Tibial nerve (tissue), 4 donors: ENCODE results near the gene RBM34. TPM values are rescaled to one million over a fixed set of nuclear protein-coding genes. Genes with fewer than 3 reads are reported as not detected.

ENCODE experiments used
- DNase-seq, 2 donors: peaks; one replicate each; pipeline ENCODE4 v3.0.0-alpha.2; 2019; ENCODE audit warnings: low spot score in 2 of 2
- H3K27ac ChIP-seq, 4 donors: fragments of 200-600 bp; sonication (generic) in 3 of 4; one replicate each; pipeline ENCODE4 v1.5.1; 2017 to 2019; ENCODE audit warnings: mild to moderate bottlenecking in 1 of 4
- H3K27me3 ChIP-seq, 2 donors: fragments of 200-600 bp; sonication (generic) in 1 of 2; one replicate each; pipeline versions ENCODE4 v1.5.1 to v1.6.0; 2017 to 2019
- H3K36me3 ChIP-seq, 3 donors: fragments of 200-600 bp; sonication (generic); one replicate each; pipeline ENCODE4 v1.5.1; 2018 to 2019
- H3K4me1 ChIP-seq, 4 donors: fragments of 200-600 bp; sonication (generic) in 3 of 4; one replicate each; pipeline ENCODE4 v1.5.1; 2017 to 2019
- H3K4me3 ChIP-seq, 4 donors: fragments of 200-600 bp; sonication (generic) in 3 of 4; one replicate each; pipeline ENCODE4 v1.5.1; 2017 to 2019; ENCODE audit warnings: mild to moderate bottlenecking in 1 of 4, moderate library complexity in 1 of 4
- H3K9me3 ChIP-seq, 4 donors: fragments of 200-600 bp; sonication (generic) in 3 of 4; one replicate each; pipeline ENCODE4 v1.5.1; 2017 to 2019
- CTCF ChIP-seq, 5 experiments: fragments of 200-600 bp in 3 of 5; fragments of 450-650 bp in 2 of 5; sonication (generic) in 3 of 5; IDR thresholded peaks; one replicate each; pipeline ENCODE4 v1.5.1; 2016 to 2019; ENCODE audit warnings: antibody characterized with exemption in 5 of 5, mild to moderate bottlenecking in 3 of 5, moderate library complexity in 2 of 5
- EP300 ChIP-seq, 2 donors: sonication (generic); formaldehyde crosslinking; IDR thresholded peaks; one replicate each; pipeline ENCODE4 v1.6.1; 2017; ENCODE audit warnings: antibody characterized with exemption in 2 of 2, mild to moderate bottlenecking in 1 of 2
- POLR2A ChIP-seq, 2 donors: fragments of 450-650 bp; IDR thresholded peaks; one replicate each; pipeline ENCODE4 v1.6.1; 2017; ENCODE audit warnings: antibody characterized with exemption in 2 of 2, mild to moderate bottlenecking in 2 of 2, moderate library complexity in 2 of 2
- WGBS, 2 donors: methylation state at CpG; one replicate each; pipeline ENCODE4 v1.1.5; 2018; 5-methylcytosine and 5-hydroxymethylcytosine counted together
- total RNA-seq, 4 donors: library from RNA; depleted of rRNA; stranded (reverse); fragments of >200 nt; gene quantifications; one replicate each; pipeline ENCODE4 v1.1.0, GENCODE V29; 2016

RBM34 gene
- total RNA-seq, 4 donors from 2014 or later: 47.4 to 92.5 (median 51.2) TPM

- Histone ChIP-seq H3K36me3 (peaks cover 0 to 100% (median 35%) of the 10 kb centered on the region in 3 donors), H3K27me3 (no peaks in the 10 kb centered on the region), H3K4me1 (no peaks in the 10 kb centered on the region), H3K9me3 (no peaks in the 10 kb centered on the region), H3K27ac (no peak overlapping the region), H3K4me3 (no peak overlapping the region)
- 92 to 98% methylated on average over 4 of the region's 4 CpGs for WGBS, 2 donors
- DNase-seq: no peak
- TF ChIP-seq POLR2A (IDR thresholded peaks at IDR 0.05): no peak
- TF ChIP-seq EP300 (IDR thresholded peaks at IDR 0.05): no peak
- TF ChIP-seq CTCF (IDR thresholded peaks at IDR 0.05): no peak
These were observed 13.8 kb downstream of the RBM34 start for GRCh38 chr1:235147269-235147668.

GRCh38 chr1:235145639-235146038 lies 15.4 kb downstream of the RBM34 start:
- no peak for DNase-seq
- peaks cover 0 to 100% (median 27%) of the 10 kb centered on the region in 3 donors for H3K36me3 ChIP-seq
- H3K9me3 ChIP-seq: no peaks in the 10 kb centered on the region
- H3K4me1 ChIP-seq: no peaks in the 10 kb centered on the region
- no peaks in the 10 kb centered on the region for H3K27me3 ChIP-seq
- no peak overlapping the region for H3K4me3 ChIP-seq
- TF ChIP-seq EP300 (IDR thresholded peaks at IDR 0.05) (no peak), CTCF (IDR thresholded peaks at IDR 0.05) (no peak), POLR2A (IDR thresholded peaks at IDR 0.05) (no peak)
- WGBS, 2 donors: 87 to 90% methylated on average over 6 of the region's 6 CpGs
- no peak overlapping the region for H3K27ac ChIP-seq

GRCh38 chr1:235142991-235143390 lies 18.1 kb downstream of the RBM34 start:
- Histone ChIP-seq H3K4me1 (no peaks in the 10 kb centered on the region), H3K9me3 (no peaks in the 10 kb centered on the region), H3K4me3 (no peak overlapping the region), H3K27me3 (no peaks in the 10 kb centered on the region), H3K36me3 (peaks cover 0 to 98% (median 21%) of the 10 kb centered on the region in 3 donors), H3K27ac (no peak overlapping the region)
- no peak for DNase-seq
- 86% methylated on average over 4 of the region's 4 CpGs for WGBS, 2 donors
- TF ChIP-seq EP300 (IDR thresholded peaks at IDR 0.05) (no peak), POLR2A (IDR thresholded peaks at IDR 0.05) (no peak), CTCF (IDR thresholded peaks at IDR 0.05) (no peak)

- WGBS, 2 donors: 91 to 93% methylated on average over 5 of the region's 5 CpGs
- no peaks in the 10 kb centered on the region for H3K9me3 ChIP-seq
- DNase-seq: no peak
These were observed 21.7 kb downstream of the RBM34 start for GRCh38 chr1:235139315-235139714.

GRCh38 chr1:235138821-235139220 lies 22.2 kb downstream of the RBM34 start:
- 62 to 78% methylated on average over 2 of the region's 2 CpGs for WGBS, 2 donors
- no peaks in the 10 kb centered on the region for H3K4me1 ChIP-seq
- H3K9me3 ChIP-seq: no peaks in the 10 kb centered on the region
- peaks cover 0 to 96% (median 38%) of the 10 kb centered on the region in 3 donors for H3K36me3 ChIP-seq
- H3K27me3 ChIP-seq: no peaks in the 10 kb centered on the region
- DNase-seq: no peak
- H3K4me3 ChIP-seq: no peak overlapping the region
- TF ChIP-seq EP300 (IDR thresholded peaks at IDR 0.05): no peak
- no peak for TF ChIP-seq POLR2A (IDR thresholded peaks at IDR 0.05)
- TF ChIP-seq CTCF (IDR thresholded peaks at IDR 0.05): no peak
- no peak overlapping the region for H3K27ac ChIP-seq

More at GRCh38 chr1:235139315-235139714, 21.7 kb downstream of the RBM34 start:
- no peak overlapping the region for H3K4me3 ChIP-seq
- TF ChIP-seq CTCF (IDR thresholded peaks at IDR 0.05) (no peak), EP300 (IDR thresholded peaks at IDR 0.05) (no peak), POLR2A (IDR thresholded peaks at IDR 0.05) (no peak)
- no peaks in the 10 kb centered on the region for H3K4me1 ChIP-seq
- no peaks in the 10 kb centered on the region for H3K27me3 ChIP-seq
- H3K27ac ChIP-seq: no peak overlapping the region
- peaks cover 0 to 96% (median 38%) of the 10 kb centered on the region in 3 donors for H3K36me3 ChIP-seq
